Measurements from ENCODE around the gene FRMD4A.

The FRMD4A gene

DNA sequence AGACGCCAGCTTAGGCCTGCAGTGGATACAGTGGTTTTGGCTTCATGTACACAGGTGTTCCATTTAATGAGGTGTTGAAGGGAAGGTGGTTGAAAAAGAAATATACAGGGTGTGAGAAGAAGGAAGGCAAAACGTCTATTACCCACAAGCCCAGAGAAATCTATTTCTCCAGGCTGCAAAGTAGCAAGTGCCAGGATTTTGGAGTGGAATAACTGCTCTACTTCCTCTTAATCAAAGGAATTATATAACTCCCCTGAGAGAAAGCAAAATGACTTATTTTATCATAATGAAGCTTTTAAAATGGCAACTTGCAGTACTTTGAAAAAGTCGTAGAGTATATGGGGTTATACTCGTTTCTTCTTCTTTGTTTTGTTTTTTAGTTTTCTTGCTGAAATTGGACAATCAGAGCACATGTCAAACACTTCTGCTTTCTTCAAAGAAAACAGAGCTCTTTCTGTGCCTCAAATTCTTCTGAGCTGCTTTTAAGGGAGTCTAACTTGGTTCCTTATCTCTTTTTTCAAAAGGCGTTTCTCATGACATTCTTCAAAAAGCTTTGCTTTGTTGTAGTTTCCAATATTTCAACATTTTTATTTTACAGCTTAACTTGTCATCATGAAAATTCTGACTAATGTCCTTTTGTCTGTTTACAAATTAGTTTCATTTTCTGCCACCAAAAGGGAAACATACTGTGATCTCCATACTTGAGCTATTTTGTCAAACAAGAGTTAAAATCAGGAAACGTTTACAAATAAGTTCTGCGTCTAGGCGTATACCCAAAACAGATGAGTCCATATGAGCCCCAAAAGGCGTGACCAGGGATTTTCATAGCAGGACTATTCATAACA lies 289.7 kb downstream of the FRMD4A start:
- no peaks in the 10 kb centered on the region for H3K9me3 Mint-ChIP-seq
- no peak for DNase-seq
- peaks cover 2% of the 10 kb centered on the region for H3K4me1 Mint-ChIP-seq
- CTCF ChIA-PET: interaction anchor here (0.6 kb wide), 1 partner anchor 254 kb away, joined by 3 read pairs; no protein-coding TSS in a partner anchor
- H3K36me3 Mint-ChIP-seq: no peaks in the 10 kb centered on the region
- H3K4me3 Mint-ChIP-seq: no peak overlapping the region
- H3K27me3 Mint-ChIP-seq: peaks cover 9% of the 10 kb centered on the region
- no peak overlapping the region for H3K27ac Mint-ChIP-seq

DNA sequence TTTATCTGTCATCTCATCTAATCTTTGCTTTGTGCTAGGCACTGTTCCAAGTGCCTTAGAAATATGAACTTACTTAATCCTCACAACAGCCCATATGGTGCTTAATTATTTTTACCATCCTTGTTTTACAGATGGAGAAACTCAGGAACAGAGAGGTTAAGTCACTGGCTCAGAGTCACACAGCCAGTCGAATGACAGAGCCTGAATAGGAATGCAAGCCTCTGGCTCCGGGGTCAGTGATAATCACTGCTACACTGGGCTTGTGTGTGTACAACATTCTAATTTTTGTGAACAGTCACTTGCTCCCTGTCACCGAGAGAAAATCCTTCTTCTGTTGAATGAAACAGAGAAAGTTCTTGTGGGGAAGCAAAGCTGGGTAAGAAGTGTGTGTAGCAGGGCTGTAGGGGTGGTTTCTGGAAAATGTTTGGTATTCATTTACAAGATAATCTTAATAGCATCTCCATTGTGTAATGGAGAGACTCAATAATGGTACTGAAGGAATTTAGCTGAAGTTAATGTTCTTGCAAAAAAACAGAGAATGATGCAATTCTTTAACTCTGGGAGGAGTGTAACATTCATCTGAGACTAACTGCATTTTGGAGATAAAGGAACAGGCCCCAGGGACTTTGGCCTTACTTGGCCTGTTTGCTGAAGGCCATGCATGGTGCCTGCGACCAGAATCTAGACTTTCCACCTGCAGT lies 290.6 kb downstream of the FRMD4A start:
- no peak overlapping the region for H3K27ac Mint-ChIP-seq

DNA sequence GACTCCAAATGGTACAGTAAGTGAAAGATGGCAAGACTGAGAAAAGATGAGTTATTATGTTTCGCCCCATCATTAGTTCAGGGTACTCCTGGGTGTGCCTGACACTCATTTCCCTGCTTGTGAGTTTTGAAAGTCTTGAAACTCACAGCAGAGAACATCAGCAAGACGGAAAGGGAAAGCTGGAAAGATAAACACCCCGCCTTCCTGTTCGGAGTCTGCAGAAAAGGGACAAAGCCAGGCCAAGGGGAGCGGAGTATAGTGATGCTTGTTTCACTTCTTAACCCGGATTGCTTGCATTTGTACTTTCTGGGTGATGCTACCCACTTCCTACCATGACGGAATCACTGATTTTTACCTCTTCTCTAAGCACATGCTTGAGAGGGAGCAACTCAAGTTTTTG lies 294.5 kb downstream of the FRMD4A start:
- DNase-seq: no peak
- H3K4me1 Mint-ChIP-seq: peaks cover 9% of the 10 kb centered on the region
- H3K27me3 Mint-ChIP-seq: peaks cover 16% of the 10 kb centered on the region
- no peaks in the 10 kb centered on the region for H3K9me3 Mint-ChIP-seq
- no peaks in the 10 kb centered on the region for H3K36me3 Mint-ChIP-seq
- no peak overlapping the region for H3K27ac Mint-ChIP-seq
- CTCF ChIA-PET: no interaction called here
- no peak overlapping the region for H3K4me3 Mint-ChIP-seq

More for the DNA sequence above, 290.6 kb downstream of the FRMD4A start:
- peaks cover 13% of the 10 kb centered on the region for H3K27me3 Mint-ChIP-seq
- peaks cover 2% of the 10 kb centered on the region for H3K4me1 Mint-ChIP-seq
- DNase-seq: no peak
- no peaks in the 10 kb centered on the region for H3K36me3 Mint-ChIP-seq
- no peak overlapping the region for H3K4me3 Mint-ChIP-seq
- CTCF ChIA-PET: interaction anchor here (0.7 kb wide), 1 partner anchor 152 kb away, joined by 4 read pairs; no protein-coding TSS in a partner anchor
- H3K9me3 Mint-ChIP-seq: no peaks in the 10 kb centered on the region

DNA sequence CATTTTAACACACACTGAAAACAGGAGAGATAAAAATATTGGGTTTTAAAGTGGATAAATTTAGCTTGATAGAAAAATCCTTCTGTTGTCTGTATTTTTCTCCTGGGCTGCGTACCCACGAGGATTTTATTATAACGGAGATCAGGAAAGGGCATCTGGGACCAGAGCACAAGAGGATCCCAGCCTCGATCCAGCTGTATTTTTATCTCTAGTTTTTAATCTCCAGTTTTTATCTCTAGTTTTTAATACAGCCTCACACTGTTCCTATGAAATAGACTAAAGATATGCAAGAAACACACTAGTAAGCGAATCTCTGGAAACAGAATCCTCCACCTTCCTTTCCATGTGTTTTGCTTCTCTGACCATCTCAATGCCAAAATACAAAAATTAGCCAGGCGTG lies 295.2 kb downstream of the FRMD4A start:
- no peaks in the 10 kb centered on the region for H3K36me3 Mint-ChIP-seq
- no peak for DNase-seq
- peaks cover 23% of the 10 kb centered on the region for H3K27me3 Mint-ChIP-seq
- no peaks in the 10 kb centered on the region for H3K9me3 Mint-ChIP-seq
- no peak overlapping the region for H3K4me3 Mint-ChIP-seq
- H3K4me1 Mint-ChIP-seq: peaks cover 9% of the 10 kb centered on the region
- no peak overlapping the region for H3K27ac Mint-ChIP-seq
- CTCF ChIA-PET: no interaction called here

DNA sequence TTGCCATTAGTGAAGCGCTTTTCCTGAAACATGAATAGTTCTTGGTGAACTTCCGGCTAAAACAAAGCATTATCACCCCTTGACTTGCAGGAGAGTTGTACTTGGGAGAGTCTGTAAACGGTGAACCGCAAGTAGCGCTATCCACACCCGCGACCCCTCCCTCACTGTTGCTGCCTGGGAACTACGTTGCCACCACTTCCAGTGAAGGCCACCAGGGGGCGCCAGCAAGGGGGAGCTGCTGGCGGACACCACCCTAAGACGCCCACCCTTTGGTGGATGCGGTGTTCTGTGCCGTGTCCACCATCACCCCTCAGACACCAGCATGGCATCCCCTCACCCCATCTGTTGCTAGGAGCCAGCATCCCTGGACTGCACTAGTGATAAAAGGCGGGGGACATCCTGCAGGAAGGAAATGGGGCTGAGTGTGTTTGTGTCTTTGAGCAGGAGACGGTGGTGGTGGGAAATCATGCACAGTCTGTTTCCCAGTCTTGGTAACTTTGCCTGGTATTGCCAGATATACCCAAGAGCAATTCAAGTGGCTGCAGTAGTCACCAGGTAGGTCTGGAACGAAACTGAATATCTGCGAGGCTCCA lies 298.2 kb downstream of the FRMD4A start:
- peak; percentile 59 for DNase-seq
- Mint-ChIP-seq H3K4me1 (peaks cover 9% of the 10 kb centered on the region), H3K27me3 (peaks cover 23% of the 10 kb centered on the region), H3K36me3 (no peaks in the 10 kb centered on the region), H3K27ac (no peak overlapping the region), H3K9me3 (no peaks in the 10 kb centered on the region), H3K4me3 (no peak overlapping the region)
- CTCF ChIA-PET: interaction anchor here (1.4 kb wide), 1 partner anchor 13 kb away, joined by 4 read pairs; no protein-coding TSS in a partner anchor

DNA sequence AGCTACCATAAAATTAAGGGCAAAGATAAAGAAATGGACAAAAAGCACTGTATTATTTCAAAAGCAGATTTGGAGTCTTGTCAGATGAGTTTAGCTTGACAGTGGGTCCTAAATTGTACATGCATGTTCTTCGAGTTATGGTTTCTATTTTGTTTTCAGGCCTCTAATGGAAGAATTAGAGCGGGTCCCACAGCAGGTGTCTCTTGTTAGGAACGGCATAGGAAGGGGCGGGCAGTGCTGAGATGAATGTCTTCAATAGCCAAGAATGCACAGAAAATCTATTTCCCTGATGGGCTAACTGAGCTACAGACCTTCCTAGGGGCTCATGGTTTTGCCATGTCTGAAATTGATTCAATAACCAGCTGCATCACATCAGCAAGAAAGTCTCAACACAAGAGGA lies 304.4 kb downstream of the FRMD4A start:
- CTCF ChIA-PET: no interaction called here
- Mint-ChIP-seq H3K4me1 (peaks cover 12% of the 10 kb centered on the region), H3K27ac (no peak overlapping the region), H3K9me3 (no peaks in the 10 kb centered on the region), H3K27me3 (peaks cover 34% of the 10 kb centered on the region), H3K4me3 (no peak overlapping the region), H3K36me3 (no peaks in the 10 kb centered on the region)
- DNase-seq: no peak

DNA sequence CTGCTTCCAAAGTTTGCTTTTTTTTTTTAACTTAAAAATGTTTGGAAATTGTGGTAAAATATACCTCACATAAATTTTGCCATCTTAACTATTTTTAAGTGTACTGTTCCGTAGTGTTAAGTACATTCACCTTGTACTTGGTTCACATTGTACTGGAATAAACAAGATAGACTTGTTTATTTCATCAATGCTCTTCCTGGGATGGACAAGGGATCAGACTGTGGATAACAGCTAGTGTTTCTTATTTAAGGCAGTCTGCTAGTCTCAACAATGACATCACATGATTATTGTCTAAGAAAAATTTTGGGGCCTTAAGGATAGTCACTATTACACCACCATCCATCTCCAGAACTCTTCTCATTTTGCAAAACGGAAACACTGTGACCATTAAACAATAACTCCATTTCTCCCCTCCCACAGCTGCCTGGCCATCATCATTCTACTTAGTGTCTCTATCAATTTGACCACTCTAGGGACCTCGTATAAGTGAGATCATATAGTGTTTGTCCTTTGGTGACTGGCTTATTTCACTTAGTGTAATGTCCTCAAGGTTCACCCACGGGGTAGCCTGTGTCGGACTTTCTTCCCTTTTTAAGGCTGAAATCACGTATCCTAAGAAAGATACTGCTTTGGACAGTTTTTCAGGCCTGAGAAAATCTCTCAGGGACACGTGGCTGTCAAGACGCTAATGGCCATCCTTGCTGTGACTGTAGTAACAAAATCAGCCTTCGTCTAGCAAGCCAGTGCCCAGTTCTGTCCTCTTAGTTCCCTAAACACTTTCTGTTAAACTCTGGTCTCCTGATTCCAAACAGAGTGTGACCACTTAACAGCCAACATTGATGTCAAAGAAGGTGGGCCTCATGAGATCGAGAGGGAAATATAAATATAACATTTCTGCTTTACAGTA lies 305.2 kb downstream of the FRMD4A start:
- CTCF ChIA-PET: no interaction called here
- Mint-ChIP-seq H3K9me3 (no peaks in the 10 kb centered on the region), H3K27me3 (peaks cover 28% of the 10 kb centered on the region), H3K27ac (no peak overlapping the region), H3K4me3 (no peak overlapping the region), H3K36me3 (no peaks in the 10 kb centered on the region), H3K4me1 (peaks cover 12% of the 10 kb centered on the region)
- no peak for DNase-seq

DNA sequence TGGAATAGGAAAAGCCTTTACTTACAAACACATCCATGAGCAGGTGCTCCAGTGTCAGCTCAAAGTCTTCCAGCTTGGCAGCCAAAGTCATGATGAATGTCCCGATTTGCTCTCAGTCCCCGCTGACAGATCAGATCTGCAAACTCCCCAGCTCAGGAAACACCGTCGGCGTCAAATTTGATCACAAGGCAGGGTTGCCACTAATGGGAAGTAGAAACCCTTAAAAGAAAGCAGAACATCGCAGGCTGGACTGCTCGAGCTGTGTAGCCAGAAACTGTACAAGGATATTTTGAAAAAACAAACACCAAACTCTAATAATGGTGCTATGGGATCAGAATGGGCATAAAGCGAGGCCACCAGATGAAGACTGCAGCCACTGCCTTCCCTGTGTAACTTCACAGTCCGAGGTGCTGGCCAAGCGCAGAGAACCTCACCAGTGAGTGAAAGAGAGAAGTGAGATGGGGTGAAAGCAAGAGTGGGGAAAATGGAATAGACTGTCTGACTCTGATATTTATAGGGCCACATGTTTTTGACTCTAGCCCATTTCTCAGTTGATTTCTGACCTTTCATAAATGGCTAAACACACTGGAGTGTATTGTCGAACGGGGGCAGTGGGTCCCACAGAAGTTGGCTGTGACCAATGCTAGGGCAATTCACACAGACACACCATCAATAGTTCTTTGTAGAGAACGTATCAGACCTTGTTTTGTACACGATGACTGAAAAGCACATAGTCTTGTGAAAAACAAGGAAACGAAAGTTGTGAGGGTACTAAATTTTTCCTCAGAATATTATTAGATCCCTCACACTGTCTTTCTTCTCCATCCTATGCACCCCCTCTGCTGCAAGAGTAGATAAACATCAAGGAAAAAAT lies 306.2 kb downstream of the FRMD4A start:
- DNase-seq: no peak
- Mint-ChIP-seq H3K4me1 (peaks cover 12% of the 10 kb centered on the region), H3K36me3 (no peaks in the 10 kb centered on the region), H3K27ac (no peak overlapping the region), H3K4me3 (no peak overlapping the region), H3K9me3 (peaks cover 3% of the 10 kb centered on the region), H3K27me3 (peaks cover 34% of the 10 kb centered on the region)
- CTCF ChIA-PET: no interaction called here

DNA sequence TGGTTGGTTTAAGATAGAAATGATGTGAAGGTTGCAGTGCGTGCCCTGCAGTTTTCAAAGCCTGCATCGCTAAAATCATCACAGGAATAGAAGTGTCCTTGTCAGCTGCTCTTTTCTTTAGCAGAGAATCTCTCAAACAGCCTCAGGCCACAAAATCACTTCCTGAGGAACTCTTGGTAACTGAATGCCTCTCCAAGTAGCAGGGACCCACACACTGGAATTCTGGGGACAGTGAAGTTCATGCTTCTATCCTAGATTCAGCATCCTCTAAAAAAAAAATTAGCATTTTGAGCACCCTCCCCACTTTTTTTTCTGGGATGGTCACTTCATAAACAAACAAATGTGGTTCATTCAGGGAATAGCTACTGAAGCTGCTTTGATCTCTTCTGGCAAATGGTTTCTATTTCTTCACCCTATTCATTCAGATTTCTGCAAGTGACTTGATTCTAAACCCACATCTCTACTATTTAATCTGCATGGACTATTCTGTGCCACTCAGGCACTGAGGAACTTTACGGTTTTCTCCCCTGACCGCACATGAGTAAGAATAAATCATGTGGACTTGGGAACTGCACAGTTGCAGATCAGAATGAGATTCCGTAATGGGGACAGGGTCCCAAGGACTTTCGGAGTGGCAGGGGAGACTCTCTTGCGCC lies 306.9 kb downstream of the FRMD4A start:
- Mint-ChIP-seq H3K4me3 (no peak overlapping the region), H3K9me3 (peaks cover 6% of the 10 kb centered on the region), H3K27ac (no peak overlapping the region), H3K4me1 (peaks cover 12% of the 10 kb centered on the region), H3K27me3 (peaks cover 38% of the 10 kb centered on the region), H3K36me3 (peaks cover 2% of the 10 kb centered on the region)
- no peak for DNase-seq
- CTCF ChIA-PET: no interaction called here

DNA sequence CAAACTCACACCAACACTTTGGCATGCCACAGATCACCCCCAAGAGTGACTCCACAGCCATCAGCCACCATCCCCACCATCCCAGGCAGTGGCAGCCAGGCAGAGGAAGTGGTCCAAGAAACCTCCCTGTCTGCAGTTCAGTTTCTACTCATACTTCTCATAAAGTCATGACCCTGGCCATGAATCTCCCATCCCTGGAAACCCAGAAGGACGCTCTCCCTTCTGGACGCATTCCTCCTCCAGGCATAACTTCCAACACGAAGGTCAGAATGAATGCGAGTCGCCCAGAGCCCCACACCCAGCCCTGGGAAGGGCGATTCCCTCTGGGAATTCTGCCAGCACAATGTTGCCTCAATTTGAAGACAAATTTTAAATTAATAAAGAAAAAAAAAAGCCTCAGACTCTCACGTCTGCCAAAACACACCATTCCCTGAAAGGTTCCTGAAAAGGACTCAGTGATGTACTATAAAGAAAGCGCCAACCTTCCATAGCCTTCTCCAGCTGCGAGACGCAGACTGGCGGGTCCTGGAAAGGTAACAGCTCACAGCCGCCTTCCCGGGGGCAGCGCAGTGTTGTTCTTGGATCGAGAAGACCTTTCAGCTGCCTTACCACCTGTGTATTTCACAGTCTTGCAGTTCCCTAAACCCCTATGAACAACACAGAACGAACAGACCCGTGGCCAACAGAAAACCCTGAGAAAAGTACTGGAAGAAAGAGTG lies 307.6 kb downstream of the FRMD4A start:
- no peak overlapping the region for H3K4me3 Mint-ChIP-seq
- peaks cover 38% of the 10 kb centered on the region for H3K27me3 Mint-ChIP-seq
- no peak overlapping the region for H3K27ac Mint-ChIP-seq
- CTCF ChIA-PET: no interaction called here
- H3K9me3 Mint-ChIP-seq: peaks cover 11% of the 10 kb centered on the region
- peaks cover 12% of the 10 kb centered on the region for H3K4me1 Mint-ChIP-seq
- no peak for DNase-seq
- peaks cover 3% of the 10 kb centered on the region for H3K36me3 Mint-ChIP-seq

DNA sequence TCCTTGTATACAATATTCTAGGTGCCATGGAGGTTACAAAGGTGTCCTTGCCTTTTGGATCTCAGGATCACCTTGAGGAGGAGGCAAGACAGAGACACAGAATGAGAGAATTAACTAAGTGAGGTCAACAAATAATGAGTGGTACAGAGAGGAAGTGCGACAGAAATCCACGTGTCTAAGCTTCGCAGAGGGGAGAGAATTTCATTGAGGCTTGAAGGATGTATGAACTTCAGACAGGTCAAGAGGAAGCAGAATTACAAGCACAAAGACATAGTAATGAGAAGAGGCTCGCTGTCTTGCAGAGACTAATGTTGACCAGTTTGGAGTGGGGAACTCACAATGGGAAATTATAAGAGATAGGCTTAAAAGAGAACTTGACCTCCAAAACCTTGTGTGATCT lies 308.7 kb downstream of the FRMD4A start:
- Mint-ChIP-seq H3K36me3 (peaks cover 3% of the 10 kb centered on the region), H3K4me1 (peaks cover 12% of the 10 kb centered on the region), H3K9me3 (peaks cover 11% of the 10 kb centered on the region), H3K4me3 (no peak overlapping the region), H3K27ac (no peak overlapping the region), H3K27me3 (peaks cover 38% of the 10 kb centered on the region)
- CTCF ChIA-PET: no interaction called here
- no peak for DNase-seq

DNA sequence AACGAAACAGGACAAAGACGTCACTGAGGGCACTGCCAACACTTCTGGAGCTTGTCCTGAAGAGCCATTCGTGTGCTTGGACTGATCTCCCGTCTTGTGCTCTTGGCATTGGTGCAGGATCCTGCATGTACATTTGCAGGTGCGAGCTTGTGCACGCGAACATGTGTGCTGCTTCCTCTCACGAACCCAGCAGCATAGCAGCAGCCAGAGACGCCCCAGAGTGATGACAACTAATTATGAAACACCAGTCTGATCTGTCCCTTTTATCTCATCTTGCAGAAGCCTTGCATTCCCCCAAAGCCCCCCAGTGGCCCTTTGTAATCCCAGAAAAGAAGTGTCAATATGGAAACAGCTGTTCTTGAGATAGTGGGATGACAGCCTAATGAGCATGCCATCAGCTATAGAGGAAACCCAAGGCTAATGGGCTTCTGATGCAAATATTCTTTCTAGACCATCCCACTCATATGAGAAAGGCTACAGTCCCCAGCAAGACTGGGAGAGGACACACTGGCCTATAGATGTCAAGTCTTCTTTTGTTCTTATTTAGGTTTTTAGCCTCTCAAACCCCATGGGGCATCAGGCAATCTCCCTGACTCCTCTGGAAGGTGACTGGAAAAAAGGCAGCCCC lies 310.6 kb downstream of the FRMD4A start:
- DNase-seq: no peak
- H3K36me3 Mint-ChIP-seq: peaks cover 3% of the 10 kb centered on the region
- H3K27me3 Mint-ChIP-seq: peaks cover 42% of the 10 kb centered on the region
- no peak overlapping the region for H3K4me3 Mint-ChIP-seq
- H3K4me1 Mint-ChIP-seq: peaks cover 26% of the 10 kb centered on the region
- no peak overlapping the region for H3K27ac Mint-ChIP-seq
- CTCF ChIA-PET: no interaction called here
- peaks cover 11% of the 10 kb centered on the region for H3K9me3 Mint-ChIP-seq
